ENCODE measurements around the gene CFAP73. TPM values are rescaled to one million over a fixed set of nuclear protein-coding genes. Genes with fewer than 3 reads are reported as not detected.

CFAP73 gene
- total RNA-seq, 5 donors from 2014 or later (not counting 1 experiment from before 2014, with no cell fraction given): 0.25 to 0.69 TPM; not detected in 3

GRCh38 chr12:113152835-113153814 lies 3.6 kb downstream of the CFAP73 start:
- H3K27ac Mint-ChIP-seq: no peak overlapping the region
- CTCF ChIA-PET: interaction anchor here (0.5 to 2.0 kb wide), 9 partner anchors 18 to 175 kb away, joined by 3 to 9 read pairs (median 4); partner anchors contain the start of genes OAS2 (in 1 of the 2) and RASAL1 (in 1 of the 2)
- WGBS (ENCODE audit: insufficient coverage): 1% methylated on average over 60 of the region's 70 CpGs
- ATAC-seq (replicated peaks in 1 of 4): peak; percentile 77 to 93 (median 81)
- H3K27me3 Mint-ChIP-seq: peaks cover 0 to 13% of the 10 kb centered on the region in 2 donors
- Histone ChIP-seq H3K36me3 (ENCODE audit: control insufficient read depth in 2 of 2, extremely low read depth in 1 of 2, insufficient read depth in 1 of 2, low read length in 1 of 2) (peaks cover 3% of the 10 kb centered on the region in 2 donors), H3K4me3 (ENCODE audit: control insufficient read depth in 1 of 2, extremely low read depth in 1 of 2, low read length in 1 of 2) (peak overlapping the region; percentile 49 to 77), H3K27me3 (replicated peaks in 1 of 2; ENCODE audit: control insufficient read depth in 2 of 2, extremely low read depth in 1 of 2, insufficient read depth in 2 of 2, low read length in 1 of 2) (peaks cover 0 to 42% of the 10 kb centered on the region in 2 experiments), H3K4me1 (ENCODE audit: control insufficient read depth in 1 of 2, extremely low read depth in 1 of 2, insufficient read depth in 2 of 2, low read length in 2 of 2) (peaks cover 0 to 30% of the 10 kb centered on the region in 2 experiments), H3K27ac (ENCODE audit: low read length) (no peak overlapping the region), H3K9me3 (no peaks in the 10 kb centered on the region)
- peak; percentile 16 to 82 (median 68) for DNase-seq
- H3K4me3 Mint-ChIP-seq: peak overlapping the region; percentile 76 to 84 (median 80)
- POLR2A ChIA-PET: interaction anchor here in 1 of 2 donors (0.7 to 0.9 kb wide), 2 partner anchors 55 to 155 kb away, joined by 3 read pairs; no protein-coding TSS in a partner anchor
- no peaks in the 10 kb centered on the region for H3K9me3 Mint-ChIP-seq
- peaks cover 19 to 28% (median 19%) of the 10 kb centered on the region in 3 donors for H3K4me1 Mint-ChIP-seq
- H3K36me3 Mint-ChIP-seq: peaks cover 6% of the 10 kb centered on the region

- no peak overlapping the region for H3K27ac Mint-ChIP-seq
- peaks cover 0 to 42% of the 10 kb centered on the region in 2 experiments for H3K27me3 ChIP-seq (replicated peaks in 1 of 2; ENCODE audit: control insufficient read depth in 2 of 2, extremely low read depth in 1 of 2, insufficient read depth in 2 of 2, low read length in 1 of 2)
- peak in 6 of 35 experiments; percentile 16 to 36 (median 20) for DNase-seq
- CTCF ChIA-PET: interaction anchor here in 1 of 2 donors (0.5 kb wide), 1 partner anchor 110 kb away, joined by 3 read pairs; no protein-coding TSS in a partner anchor
- peaks cover 12% of the 10 kb centered on the region for H3K36me3 Mint-ChIP-seq
- H3K9me3 Mint-ChIP-seq: no peaks in the 10 kb centered on the region
- peaks cover 0 to 30% of the 10 kb centered on the region in 2 experiments for H3K4me1 ChIP-seq (ENCODE audit: control insufficient read depth in 1 of 2, extremely low read depth in 1 of 2, insufficient read depth in 2 of 2, low read length in 2 of 2)
- WGBS (ENCODE audit: insufficient coverage): 2% methylated on average over 43 of the region's 51 CpGs
- ATAC-seq (replicated peaks in 1 of 4): peak in 2 of 4 experiments; percentile 8 to 21
- peaks cover 0 to 13% of the 10 kb centered on the region in 2 donors for H3K27me3 Mint-ChIP-seq
- no peak overlapping the region for H3K27ac ChIP-seq (ENCODE audit: low read length)
- peak overlapping the region; percentile 16 to 77 for H3K4me3 ChIP-seq (ENCODE audit: control insufficient read depth in 1 of 2, extremely low read depth in 1 of 2, low read length in 1 of 2)
- peaks cover 3 to 16% of the 10 kb centered on the region in 2 donors for H3K36me3 ChIP-seq (ENCODE audit: control insufficient read depth in 2 of 2, extremely low read depth in 1 of 2, insufficient read depth in 1 of 2, low read length in 1 of 2)
- H3K9me3 ChIP-seq: no peaks in the 10 kb centered on the region
- POLR2A ChIA-PET: no interaction called here
- H3K4me1 Mint-ChIP-seq: peaks cover 19 to 28% (median 19%) of the 10 kb centered on the region in 3 donors
- peak overlapping the region in 2 of 3 donors; percentile 80 to 84 for H3K4me3 Mint-ChIP-seq
Observed at GRCh38 chr12:113154351-113154973, 4.9 kb downstream of the CFAP73 start.

DNA sequence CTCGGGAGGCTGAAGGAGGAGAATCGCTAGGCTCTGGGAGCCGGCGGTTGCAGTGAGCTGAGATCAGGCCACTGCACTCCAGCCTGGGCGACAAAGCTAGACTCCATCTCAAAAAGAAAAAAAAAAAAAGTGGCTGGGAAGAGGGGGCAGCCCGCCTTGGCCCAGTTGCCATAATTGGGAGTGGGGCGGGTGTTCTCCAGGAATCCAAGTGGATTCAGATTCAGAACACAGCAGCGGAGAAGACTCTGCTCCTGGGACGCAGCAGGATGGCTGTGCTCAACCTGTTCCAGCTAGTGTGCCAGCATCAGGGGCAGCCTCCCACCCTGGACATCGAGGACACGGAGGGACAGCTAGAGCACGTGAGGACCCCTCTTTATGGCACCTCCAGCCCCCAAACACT lies 5.5 kb downstream of the CFAP73 start:
- Mint-ChIP-seq H3K36me3 (peaks cover 18% of the 10 kb centered on the region), H3K4me3 (peak overlapping the region in 1 of 3 donors; percentile 84), H3K27me3 (peaks cover 0 to 13% of the 10 kb centered on the region in 2 donors), H3K9me3 (no peaks in the 10 kb centered on the region), H3K27ac (no peak overlapping the region), H3K4me1 (peaks cover 19 to 28% (median 19%) of the 10 kb centered on the region in 3 donors)
- POLR2A ChIA-PET: interaction anchor here in 1 of 2 donors (0.6 kb wide), 1 partner anchor 31 kb away, joined by 3 read pairs; no protein-coding TSS in a partner anchor
- CTCF ChIA-PET: no interaction called here
- no peaks in the 10 kb centered on the region for H3K9me3 ChIP-seq
- H3K27me3 ChIP-seq (replicated peaks in 1 of 2; ENCODE audit: control insufficient read depth in 2 of 2, extremely low read depth in 1 of 2, insufficient read depth in 2 of 2, low read length in 1 of 2): peaks cover 0 to 41% of the 10 kb centered on the region in 2 experiments
- no peak overlapping the region for H3K27ac ChIP-seq (ENCODE audit: low read length)
- ATAC-seq (replicated peaks in 1 of 4): no peak
- DNase-seq: no peak
- H3K36me3 ChIP-seq (ENCODE audit: control insufficient read depth in 2 of 2, extremely low read depth in 1 of 2, insufficient read depth in 1 of 2, low read length in 1 of 2): peaks cover 4 to 22% of the 10 kb centered on the region in 2 donors
- peaks cover 0 to 30% of the 10 kb centered on the region in 2 experiments for H3K4me1 ChIP-seq (ENCODE audit: control insufficient read depth in 1 of 2, extremely low read depth in 1 of 2, insufficient read depth in 2 of 2, low read length in 2 of 2)
- H3K4me3 ChIP-seq (ENCODE audit: control insufficient read depth in 1 of 2, extremely low read depth in 1 of 2, low read length in 1 of 2): peak overlapping the region in 1 of 2 donors; percentile 77
- 89% methylated on average over 10 of the region's 12 CpGs for WGBS (ENCODE audit: insufficient coverage)

GRCh38 chr12:113155646-113156045 lies 6.1 kb downstream of the CFAP73 start:
- Histone ChIP-seq H3K27ac (ENCODE audit: low read length) (no peak overlapping the region), H3K9me3 (no peaks in the 10 kb centered on the region), H3K4me3 (ENCODE audit: control insufficient read depth in 1 of 2, extremely low read depth in 1 of 2, low read length in 1 of 2) (no peak overlapping the region), H3K27me3 (replicated peaks in 1 of 2; ENCODE audit: control insufficient read depth in 2 of 2, extremely low read depth in 1 of 2, insufficient read depth in 2 of 2, low read length in 1 of 2) (peaks cover 0 to 35% of the 10 kb centered on the region in 2 experiments), H3K36me3 (ENCODE audit: control insufficient read depth in 2 of 2, extremely low read depth in 1 of 2, insufficient read depth in 1 of 2, low read length in 1 of 2) (peaks cover 7 to 27% of the 10 kb centered on the region in 2 donors), H3K4me1 (ENCODE audit: control insufficient read depth in 1 of 2, extremely low read depth in 1 of 2, insufficient read depth in 2 of 2, low read length in 2 of 2) (peaks cover 0 to 30% of the 10 kb centered on the region in 2 experiments)
- CTCF ChIA-PET: no interaction called here
- Mint-ChIP-seq H3K9me3 (no peaks in the 10 kb centered on the region), H3K4me3 (peak overlapping the region in 1 of 3 donors; percentile 17), H3K36me3 (peaks cover 22% of the 10 kb centered on the region), H3K27me3 (peaks cover 0 to 9% of the 10 kb centered on the region in 2 donors), H3K27ac (no peak overlapping the region), H3K4me1 (peaks cover 19 to 28% (median 19%) of the 10 kb centered on the region in 3 donors)
- ATAC-seq (replicated peaks in 1 of 4): no peak
- 57% methylated on average over 5 of the region's 7 CpGs for WGBS (ENCODE audit: insufficient coverage)
- no peak for DNase-seq
- POLR2A ChIA-PET: no interaction called here

DNA sequence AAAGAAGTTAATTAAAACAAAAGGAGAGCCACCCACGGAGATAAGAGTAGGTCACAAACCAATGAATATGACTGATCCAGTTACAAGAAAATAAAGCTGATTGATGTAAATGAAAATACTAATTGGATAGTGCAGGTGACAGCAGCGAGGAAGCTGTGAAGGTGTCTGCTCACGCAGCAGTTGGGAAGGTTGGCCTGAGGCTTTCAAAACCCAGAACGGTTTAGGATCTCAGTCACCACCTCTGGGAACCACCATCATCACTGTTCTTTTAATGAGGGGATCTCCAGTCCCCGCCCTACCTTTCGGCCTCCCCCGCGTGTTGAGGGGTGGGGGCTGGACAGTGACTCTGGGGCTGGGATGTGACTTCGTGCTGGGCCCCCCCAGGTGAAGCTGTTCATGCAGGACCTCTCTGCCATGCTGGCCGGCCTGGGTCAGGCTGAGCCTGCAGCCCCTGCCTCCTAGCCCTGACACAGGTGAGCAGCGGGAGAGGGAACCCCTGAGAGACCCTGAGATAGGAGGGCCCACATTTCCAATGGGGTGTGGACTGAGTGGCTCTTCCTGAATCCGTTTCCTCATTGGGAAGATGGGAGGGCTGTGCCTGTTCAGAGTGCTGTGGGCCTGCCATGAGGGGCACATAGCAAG lies 7.8 kb downstream of the CFAP73 start:
- H3K27me3 Mint-ChIP-seq: peaks cover 0 to 6% of the 10 kb centered on the region in 2 donors
- ChIA-PET CTCF (no interaction called here), POLR2A (no interaction called here)
- DNase-seq (no peak), ATAC-seq (replicated peaks in 1 of 4) (no peak)
- 96% methylated on average over 4 of the region's 12 CpGs for WGBS (ENCODE audit: insufficient coverage)
- peak overlapping the region in 1 of 2 donors; percentile 1 for H3K27ac Mint-ChIP-seq
- Histone ChIP-seq H3K9me3 (no peaks in the 10 kb centered on the region), H3K27me3 (replicated peaks in 1 of 2; ENCODE audit: control insufficient read depth in 2 of 2, extremely low read depth in 1 of 2, insufficient read depth in 2 of 2, low read length in 1 of 2) (peaks cover 0 to 27% of the 10 kb centered on the region in 2 experiments), H3K27ac (ENCODE audit: low read length) (no peak overlapping the region), H3K4me3 (ENCODE audit: control insufficient read depth in 1 of 2, extremely low read depth in 1 of 2, low read length in 1 of 2) (no peak overlapping the region), H3K36me3 (ENCODE audit: control insufficient read depth in 2 of 2, extremely low read depth in 1 of 2, insufficient read depth in 1 of 2, low read length in 1 of 2) (peaks cover 9 to 42% of the 10 kb centered on the region in 2 donors), H3K4me1 (ENCODE audit: control insufficient read depth in 1 of 2, extremely low read depth in 1 of 2, insufficient read depth in 2 of 2, low read length in 2 of 2) (peaks cover 0 to 26% of the 10 kb centered on the region in 2 experiments)
- peaks cover 34% of the 10 kb centered on the region for H3K36me3 Mint-ChIP-seq
- H3K9me3 Mint-ChIP-seq: no peaks in the 10 kb centered on the region
- no peak overlapping the region for H3K4me3 Mint-ChIP-seq
- peaks cover 13 to 23% (median 15%) of the 10 kb centered on the region in 3 donors for H3K4me1 Mint-ChIP-seq
